HG02970 (cell line): Measurements from ENCODE around the gene GFRA1.
"Not testable (repeated sequence)": the region's sequence is repeated elsewhere in the genome, so short reads cannot be mapped to it uniquely, and the experiment has no call there.

Experiments
- ATAC-seq: cut with Tn5 transposase; IDR thresholded peaks from one replicate; pipeline ENCODE4 v1.9.1; 2021; ENCODE audit warnings: mild to moderate bottlenecking, moderate library complexity, moderate number of reproducible peaks; ENCODE audit not compliant: unreplicated experiment, low FRiP score

The GFRA1 gene

GRCh38 chr10:116045366-116046356, 227.3 kb downstream of the GFRA1 start:
- ATAC-seq: no peak

GRCh38 chr10:116044801-116045248, 228.2 kb downstream of the GFRA1 start:
- ATAC-seq: no peak

DNA sequence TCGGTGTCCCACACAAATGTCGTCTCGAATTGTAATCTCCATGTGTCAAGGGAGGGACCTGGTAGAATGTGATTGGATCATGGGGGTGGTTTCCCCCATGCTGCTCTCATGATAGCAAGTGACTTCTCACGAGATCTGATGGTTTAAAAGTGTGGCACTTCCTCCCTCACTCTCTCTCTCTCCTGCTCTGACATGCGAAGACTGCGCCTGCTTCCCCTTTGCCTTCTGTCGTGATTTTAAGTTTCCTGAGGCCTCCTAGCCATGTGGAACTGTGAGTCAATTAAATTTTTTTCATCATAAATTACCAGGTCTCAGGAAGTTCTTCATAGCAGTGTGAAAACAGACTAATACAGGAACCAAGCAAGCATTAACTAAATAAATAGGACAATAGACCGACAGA, 229.1 kb downstream of the GFRA1 start:
- ATAC-seq: no peak

GRCh38 chr10:116043304-116043703, 229.7 kb downstream of the GFRA1 start:
- no peak for ATAC-seq

GRCh38 chr10:116041948-116042347, 231.1 kb downstream of the GFRA1 start:
- no peak for ATAC-seq

DNA sequence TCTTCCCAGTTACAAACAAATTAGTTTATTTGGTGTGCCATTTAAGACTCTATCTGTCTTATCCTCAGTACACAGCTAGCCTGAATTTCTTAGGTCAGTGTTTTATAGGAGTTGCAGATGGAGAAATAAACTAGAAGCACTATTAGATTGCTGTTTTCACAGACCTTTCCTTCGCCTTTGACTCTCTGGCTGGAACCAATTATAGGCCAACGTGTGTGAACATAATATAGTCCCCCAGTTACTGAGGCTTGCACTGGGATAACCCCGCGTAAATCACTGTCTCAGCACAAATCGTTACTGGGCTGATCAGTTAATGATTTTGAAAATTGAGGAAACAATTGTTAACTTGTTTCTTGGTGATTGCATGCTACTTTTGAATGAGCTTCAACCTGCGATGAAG, 233.4 kb downstream of the GFRA1 start:
- ATAC-seq: no peak

DNA sequence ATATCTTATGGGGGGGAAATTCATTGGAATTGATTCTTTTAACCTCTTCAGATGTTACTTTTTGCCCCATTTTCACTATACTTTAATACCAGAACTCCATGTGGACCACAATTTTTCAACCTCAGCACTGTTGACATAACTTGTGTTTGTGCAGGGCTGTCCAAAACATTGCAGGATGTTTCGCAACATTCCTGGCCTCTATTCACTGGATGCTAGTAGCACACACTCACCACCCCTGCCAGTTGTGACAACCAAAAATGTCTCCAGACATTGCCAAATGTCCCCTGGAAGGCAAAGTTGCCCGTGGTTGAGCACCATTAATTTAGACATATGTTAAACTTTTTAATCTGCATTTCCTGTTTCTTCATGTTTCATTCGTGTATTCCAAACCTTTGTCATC, 234.7 kb downstream of the GFRA1 start:
- ATAC-seq: no peak

DNA sequence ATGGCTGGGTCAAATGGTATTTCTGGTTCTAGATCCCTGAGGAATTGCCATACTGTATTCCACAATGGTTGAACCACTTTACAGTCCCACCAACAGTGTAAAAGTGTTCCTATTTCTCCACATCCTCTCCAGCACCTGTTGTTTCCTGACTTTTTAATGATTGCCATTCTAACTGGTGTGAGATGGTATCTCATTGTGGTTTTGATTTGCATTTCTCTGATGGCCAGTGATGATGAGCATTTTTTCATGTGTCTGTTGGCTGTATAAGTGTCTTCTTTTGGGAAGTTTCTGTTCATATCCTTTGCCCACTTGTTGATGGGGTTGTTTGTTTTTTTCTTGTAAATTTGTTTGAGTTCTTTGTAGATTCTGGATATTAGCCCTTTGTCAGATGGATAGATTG, 237.6 kb downstream of the GFRA1 start:
- not testable (repeated sequence) for ATAC-seq

DNA sequence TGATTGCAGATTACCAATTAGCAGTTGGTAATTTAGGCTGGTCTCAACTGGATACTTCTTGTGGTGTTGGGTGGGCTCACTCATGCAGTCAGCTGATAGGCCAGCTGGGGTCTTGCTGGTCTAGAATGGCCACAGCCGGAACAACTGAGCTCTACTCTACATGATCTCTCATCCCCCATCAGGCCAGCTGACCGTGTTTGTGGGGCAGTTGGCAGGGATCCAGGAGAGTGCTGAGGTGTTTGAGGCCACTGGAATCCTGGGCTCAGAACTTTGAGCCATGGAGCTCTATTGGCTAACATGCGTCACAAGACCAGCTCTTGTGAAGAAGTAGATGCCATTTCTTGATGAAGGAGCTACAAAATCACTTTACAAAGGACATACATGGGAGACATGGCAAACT, 242.4 kb downstream of the GFRA1 start:
- no peak for ATAC-seq

DNA sequence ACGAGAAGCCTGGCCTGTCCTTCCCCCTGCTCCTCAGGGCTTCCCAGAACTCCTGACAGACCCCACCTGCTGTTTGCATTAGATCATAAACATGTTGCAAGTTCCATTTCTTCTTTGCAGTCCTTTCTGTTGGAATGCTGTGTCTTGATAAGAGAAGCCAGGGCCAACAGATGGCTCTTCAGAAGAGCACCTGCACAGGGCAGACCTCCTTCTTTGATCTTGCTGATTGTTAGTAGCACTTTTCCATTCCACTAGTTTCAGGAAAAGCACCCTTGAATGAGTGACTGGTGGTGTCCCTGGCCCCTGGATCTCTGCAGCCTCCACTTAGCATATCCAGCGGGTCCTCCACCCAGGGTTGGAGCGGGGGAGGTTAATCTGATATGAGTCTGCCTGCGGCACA, 243.2 kb downstream of the GFRA1 start:
- ATAC-seq: no peak

DNA sequence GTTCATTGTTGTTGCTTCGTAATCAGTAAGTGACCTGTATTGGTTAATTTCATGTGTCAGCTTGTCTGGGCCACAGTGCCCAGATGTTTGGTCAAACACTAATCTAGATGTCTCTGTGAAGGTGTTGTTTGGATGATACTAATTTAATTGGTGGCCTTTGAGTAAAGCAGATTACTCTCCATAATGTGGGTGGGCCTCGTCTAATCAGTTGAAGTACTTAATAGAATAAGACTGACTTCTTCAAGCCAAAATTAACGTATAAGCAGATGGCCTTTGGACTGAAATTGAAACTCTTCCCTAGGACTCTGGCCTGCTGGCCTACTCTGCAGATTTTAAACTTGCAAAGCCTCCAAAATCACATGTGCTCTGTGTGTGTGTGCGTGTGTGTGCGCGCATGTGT, 245.7 kb downstream of the GFRA1 start:
- ATAC-seq: no peak

DNA sequence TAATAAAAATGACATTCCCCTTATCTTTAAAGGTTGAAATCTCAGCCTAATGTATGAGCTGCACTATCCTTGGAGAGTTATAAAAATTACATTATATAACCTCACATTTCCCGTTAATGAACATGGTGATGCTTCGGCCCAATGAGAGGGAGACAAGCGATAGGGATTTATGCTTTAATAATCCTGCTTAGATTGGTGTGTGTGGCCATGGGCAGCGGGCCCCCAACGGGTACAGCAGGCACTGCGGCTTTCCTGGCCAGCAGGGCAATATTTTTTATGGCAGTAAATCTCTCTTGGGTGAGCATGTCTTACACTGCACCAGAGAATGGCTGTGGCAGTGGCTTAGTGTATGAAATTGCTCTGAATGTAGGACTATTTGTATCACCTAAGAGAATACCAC, 246.3 kb downstream of the GFRA1 start:
- ATAC-seq: no peak

DNA sequence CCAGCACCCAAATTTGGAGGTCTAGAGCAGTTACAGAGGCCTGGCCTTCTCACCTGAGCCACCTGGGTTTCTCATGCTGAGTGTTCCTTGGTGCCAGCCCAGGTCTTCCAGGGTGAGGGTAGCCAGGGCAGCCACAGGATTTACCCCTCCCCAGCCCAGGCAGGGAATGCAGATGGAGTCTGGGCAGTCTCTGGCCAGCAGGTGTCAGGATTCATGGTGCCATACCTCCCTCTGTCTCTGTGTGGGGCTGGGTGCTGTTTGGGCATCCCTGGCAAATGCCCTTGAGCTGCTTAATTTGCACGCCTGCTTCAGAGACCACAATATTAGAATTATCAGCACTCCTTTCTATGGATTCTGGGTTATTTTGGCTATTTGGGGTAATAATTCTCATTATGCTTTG, 246.7 kb downstream of the GFRA1 start:
- no peak for ATAC-seq

DNA sequence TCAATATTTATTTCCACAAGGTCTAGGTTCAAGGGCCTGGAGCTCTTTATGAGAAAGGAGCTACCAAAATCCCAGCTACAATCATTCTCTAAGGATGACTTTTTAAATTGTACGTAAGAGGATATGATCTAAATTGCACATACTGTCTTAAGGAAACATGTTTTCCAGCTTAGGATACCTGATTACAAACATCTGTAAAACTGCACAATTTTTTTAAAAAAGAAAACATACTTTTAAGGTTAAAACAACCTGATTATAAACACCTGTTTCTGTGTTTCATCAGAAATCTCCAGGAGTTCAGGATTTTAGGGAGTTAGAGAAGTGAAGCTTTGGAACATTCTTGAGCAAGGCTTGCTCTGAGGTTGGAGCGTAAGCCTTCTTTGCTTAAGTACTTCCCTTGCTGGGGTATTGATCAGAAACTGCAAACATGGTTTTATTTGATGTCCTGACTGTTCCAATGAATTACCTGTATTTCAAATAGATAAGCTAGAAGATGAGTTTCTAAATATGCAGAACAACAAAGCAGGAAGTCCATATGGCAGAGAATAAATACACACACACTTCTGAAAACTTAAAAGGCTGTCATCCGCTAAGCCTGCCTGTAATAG, 248.6 kb downstream of the GFRA1 start:
- no peak for ATAC-seq

GRCh38 chr10:116017405-116017804, 255.6 kb downstream of the GFRA1 start:
- no peak for ATAC-seq

- ATAC-seq: no peak
These were observed 257.2 kb downstream of the GFRA1 start for GRCh38 chr10:116015583-116016333.

DNA sequence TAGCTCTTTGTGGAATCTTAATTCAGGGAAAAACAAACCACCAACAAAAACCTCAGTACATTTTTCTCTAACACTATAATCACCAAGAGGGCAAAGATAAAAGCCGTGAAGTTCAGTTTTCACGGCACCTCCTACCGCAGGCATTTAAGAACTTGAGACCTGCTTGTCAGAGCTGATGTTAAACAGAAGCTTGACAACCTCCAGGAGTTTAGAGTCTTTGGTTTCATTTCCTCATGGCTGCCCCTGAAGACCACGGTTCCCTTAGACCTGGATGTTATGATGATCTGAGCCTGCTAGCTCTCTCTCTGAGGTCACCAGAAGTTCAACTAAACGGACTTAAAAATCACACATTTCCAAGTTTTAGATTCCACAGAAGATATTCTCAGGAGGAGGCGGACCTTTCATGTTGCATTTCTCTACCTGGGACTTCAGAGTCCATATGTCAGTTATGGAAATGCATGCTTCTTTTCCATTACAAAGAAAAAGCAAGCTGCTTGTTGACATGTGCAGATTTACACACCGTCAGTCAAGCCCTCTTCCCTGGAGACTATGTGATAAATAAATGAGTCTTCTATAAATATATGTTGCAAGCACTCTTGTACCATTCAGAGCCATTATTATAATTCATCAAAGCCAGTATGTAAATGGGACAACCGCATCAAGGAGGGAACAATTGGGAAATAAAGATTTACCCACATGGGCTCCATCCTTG, 258.0 kb downstream of the GFRA1 start:
- no peak for ATAC-seq

DNA sequence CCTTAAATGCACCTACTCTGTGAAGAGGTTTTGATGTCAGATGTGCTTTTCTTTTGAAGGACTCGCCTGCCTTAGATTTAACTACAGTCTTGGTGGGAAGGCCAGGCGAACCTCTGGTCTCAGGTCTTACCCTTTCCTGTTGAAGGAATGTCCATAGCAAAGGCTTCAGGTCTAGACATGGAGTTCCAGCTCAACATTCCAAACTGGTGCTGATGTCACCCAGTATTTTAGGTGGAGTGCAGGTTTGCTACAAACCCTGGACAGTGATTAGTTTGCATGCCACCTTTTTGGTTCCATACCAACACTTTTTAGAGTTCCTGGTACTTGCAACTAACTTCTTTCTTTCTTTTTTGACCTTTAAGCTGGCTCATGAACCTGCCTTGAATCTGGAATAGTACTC, 258.7 kb downstream of the GFRA1 start:
- no peak for ATAC-seq

GRCh38 chr10:116011929-116012328, 261.1 kb downstream of the GFRA1 start:
- ATAC-seq: no peak

DNA sequence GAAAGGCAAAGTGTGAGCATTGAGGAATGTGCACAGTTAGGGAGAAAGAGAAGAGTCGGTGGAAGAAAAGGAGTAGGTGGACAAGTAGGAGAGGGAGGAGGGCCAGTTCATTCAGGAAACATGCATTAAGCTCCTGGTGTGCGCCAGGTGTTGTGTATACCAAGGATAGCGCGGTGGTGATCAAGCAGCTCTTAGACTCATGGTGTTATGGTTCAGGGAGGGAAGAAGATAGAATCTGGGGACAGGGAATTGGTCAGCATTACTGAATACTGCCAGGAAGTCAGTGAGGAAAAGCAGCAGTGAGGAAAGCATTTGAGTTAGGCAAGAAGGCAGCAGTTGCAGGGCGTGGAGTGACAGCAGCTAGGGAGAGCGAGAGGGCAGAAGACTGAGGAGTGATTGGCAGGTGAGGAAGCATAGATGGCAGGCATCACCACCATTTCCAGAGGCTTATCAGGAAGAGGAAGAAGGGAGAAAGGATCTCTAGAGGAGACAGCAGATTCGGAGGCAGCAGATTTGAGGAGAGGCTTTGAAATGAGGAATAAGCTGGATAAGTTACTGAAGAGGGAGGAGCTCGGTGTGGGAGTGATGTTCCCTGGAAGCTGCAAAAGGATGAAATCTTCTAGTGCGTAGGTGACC, 265.6 kb downstream of the GFRA1 start:
- no peak for ATAC-seq
